ENCODE data around the gene WHRN. TPM values are rescaled to one million over a fixed set of nuclear protein-coding genes. Genes with fewer than 3 reads are reported as not detected.

WHRN gene
- total RNA-seq, 1 donor from 2014 or later = 11.9 TPM

- Mint-ChIP-seq H3K36me3 (ENCODE audit: insufficient read depth) (no peaks in the 10 kb centered on the region), H3K4me3 (ENCODE audit: low read depth) (no peak overlapping the region), H3K27me3 (no peaks in the 10 kb centered on the region), H3K9me3 (ENCODE audit: low read depth) (no peaks in the 10 kb centered on the region), H3K4me1 (ENCODE audit: low read depth) (no peaks in the 10 kb centered on the region), H3K27ac (no peak overlapping the region)
- DNase-seq (ENCODE audit: low spot score, unreplicated experiment) = no peak
- TF ChIP-seq CTCF (IDR thresholded peaks at IDR 0.05; ENCODE audit: unreplicated experiment) = no peak
Observed at GRCh38 chr9:114446672-114447450, 58.4 kb downstream of the WHRN start.

- Mint-ChIP-seq H3K9me3 (ENCODE audit: low read depth) (no peaks in the 10 kb centered on the region), H3K4me3 (ENCODE audit: low read depth) (no peak overlapping the region), H3K4me1 (ENCODE audit: low read depth) (no peaks in the 10 kb centered on the region), H3K36me3 (ENCODE audit: insufficient read depth) (no peaks in the 10 kb centered on the region), H3K27ac (no peak overlapping the region), H3K27me3 (no peaks in the 10 kb centered on the region)
- no peak for TF ChIP-seq CTCF (IDR thresholded peaks at IDR 0.05; ENCODE audit: unreplicated experiment)
- DNase-seq (ENCODE audit: low spot score, unreplicated experiment) = no peak
Observed at GRCh38 chr9:114446036-114446435, 59.2 kb downstream of the WHRN start.

- H3K9me3 Mint-ChIP-seq (ENCODE audit: low read depth) = no peaks in the 10 kb centered on the region
- no peak overlapping the region for H3K27ac Mint-ChIP-seq
- no peaks in the 10 kb centered on the region for H3K4me1 Mint-ChIP-seq (ENCODE audit: low read depth)
- H3K4me3 Mint-ChIP-seq (ENCODE audit: low read depth) = no peak overlapping the region
- H3K27me3 Mint-ChIP-seq = no peaks in the 10 kb centered on the region
- DNase-seq (ENCODE audit: low spot score, unreplicated experiment) = no peak
- no peaks in the 10 kb centered on the region for H3K36me3 Mint-ChIP-seq (ENCODE audit: insufficient read depth)
- TF ChIP-seq CTCF (IDR thresholded peaks at IDR 0.05; ENCODE audit: unreplicated experiment) = no peak
Observed at GRCh38 chr9:114445616-114446015, 59.7 kb downstream of the WHRN start.

GRCh38 chr9:114442022-114442421 is 63.3 kb downstream of the WHRN start:
- Mint-ChIP-seq H3K4me3 (ENCODE audit: low read depth) (no peak overlapping the region), H3K27me3 (no peaks in the 10 kb centered on the region)
- DNase-seq (ENCODE audit: low spot score, unreplicated experiment) = no peak

GRCh38 chr9:114437401-114437893 is 67.8 kb downstream of the WHRN start:
- Mint-ChIP-seq H3K27ac (no peak overlapping the region), H3K9me3 (ENCODE audit: low read depth) (no peaks in the 10 kb centered on the region), H3K36me3 (ENCODE audit: insufficient read depth) (no peaks in the 10 kb centered on the region), H3K4me1 (ENCODE audit: low read depth) (no peaks in the 10 kb centered on the region), H3K4me3 (ENCODE audit: low read depth) (no peak overlapping the region), H3K27me3 (no peaks in the 10 kb centered on the region)
- DNase-seq (ENCODE audit: low spot score, unreplicated experiment) = no peak
- TF ChIP-seq CTCF (IDR thresholded peaks at IDR 0.05; ENCODE audit: unreplicated experiment) = no peak

More at GRCh38 chr9:114442022-114442421, 63.3 kb downstream of the WHRN start:
- H3K36me3 Mint-ChIP-seq (ENCODE audit: insufficient read depth) = no peaks in the 10 kb centered on the region
- H3K9me3 Mint-ChIP-seq (ENCODE audit: low read depth) = no peaks in the 10 kb centered on the region
- no peak overlapping the region for H3K27ac Mint-ChIP-seq
- no peaks in the 10 kb centered on the region for H3K4me1 Mint-ChIP-seq (ENCODE audit: low read depth)
- TF ChIP-seq CTCF (IDR thresholded peaks at IDR 0.05; ENCODE audit: unreplicated experiment) = no peak
